GM23248 (cell line): ENCODE data around the gene ACAA1. TPM values are rescaled to one million over a fixed set of nuclear protein-coding genes. Genes with fewer than 3 reads are reported as not detected.

ENCODE experiments used
- DNase-seq: peaks from one replicate; pipeline ENCODE4 v3.0.0-alpha.2; 2015
- H2AFZ ChIP-seq: fragments of 200-600 bp; sonication (generic); 2 replicates; pipeline ENCODE4 v1.6.1; 2016; ENCODE audit warnings: antibody characterized with exemption
- H3F3A ChIP-seq: fragments of 200-600 bp; sonication (generic); 2 replicates; pipeline ENCODE4 v1.6.1; 2016; ENCODE audit warnings: mild to moderate bottlenecking, antibody characterized with exemption, mixed run types; ENCODE audit not compliant: insufficient read depth
- H3K27ac ChIP-seq: fragments of 200-600 bp; sonication (generic); 2 replicates; pipeline ENCODE4 v1.5.1; 2016; ENCODE audit warnings: mild to moderate bottlenecking
- H3K27me3 ChIP-seq: fragments of 200-600 bp; sonication (generic); replicated peaks from 2 replicates; pipeline ENCODE4 v1.6.1; 2016; ENCODE audit warnings: mild to moderate bottlenecking; ENCODE audit not compliant: insufficient read depth
- H3K36me3 ChIP-seq: fragments of 200-600 bp; sonication (generic); 2 replicates; pipeline ENCODE4 v1.6.1; 2016; ENCODE audit warnings: low read depth, mild to moderate bottlenecking
- H3K4me1 ChIP-seq: fragments of 200-600 bp; sonication (generic); 2 replicates; pipeline ENCODE4 v1.6.1; 2016; ENCODE audit warnings: mild to moderate bottlenecking; ENCODE audit not compliant: insufficient read depth
- H3K4me2 ChIP-seq: fragments of 200-600 bp; sonication (generic); one replicate; pipeline ENCODE4 v1.6.1; 2016; ENCODE audit warnings: mild to moderate bottlenecking; ENCODE audit not compliant: unreplicated experiment
- H3K4me3 ChIP-seq: fragments of 200-600 bp; sonication (generic); 2 replicates; pipeline ENCODE4 v1.5.1; 2016; ENCODE audit warnings: mild to moderate bottlenecking
- H3K79me2 ChIP-seq: fragments of 200-600 bp; sonication (generic); 2 replicates; pipeline ENCODE4 v1.6.1; 2016; ENCODE audit warnings: mild to moderate bottlenecking; ENCODE audit not compliant: insufficient read depth
- H3K9ac ChIP-seq: fragments of 200-600 bp; sonication (generic); 2 replicates; pipeline ENCODE4 v1.6.1; 2016; ENCODE audit warnings: mild to moderate bottlenecking
- H3K9me2 ChIP-seq: fragments of 200-600 bp; sonication (generic); 2 replicates; pipeline ENCODE4 v1.6.1; 2016; ENCODE audit warnings: mixed run types, mild to moderate bottlenecking, moderate library complexity; ENCODE audit not compliant: insufficient read depth
- H3K9me3 ChIP-seq: fragments of 200-600 bp; sonication (generic); one replicate; pipeline ENCODE4 v1.6.1; 2017; ENCODE audit warnings: low read depth
- H4K20me1 ChIP-seq: fragments of 200-600 bp; sonication (generic); 2 replicates; pipeline ENCODE4 v1.6.0; 2016; ENCODE audit not compliant: insufficient read depth
- EZH2 ChIP-seq: fragments of 200-600 bp; sonication (generic); IDR thresholded peaks from 2 replicates; pipeline ENCODE4 v1.6.1; 2018; ENCODE audit warnings: antibody characterized with exemption, mild to moderate bottlenecking; ENCODE audit not compliant: insufficient read depth, poor library complexity, severe bottlenecking
- EZH2phosphoT487 ChIP-seq: fragments of 200-600 bp; sonication (generic); IDR thresholded peaks from 2 replicates; pipeline ENCODE4 v1.6.1; 2018; ENCODE audit warnings: antibody characterized with exemption, moderate library complexity, mild to moderate bottlenecking, low read depth; ENCODE audit not compliant: insufficient read depth
- WGBS, 2 experiments: methylation state at CpG; one replicate each; pipeline ENCODE4 v1.1.6; 2015 to 2017; ENCODE audit warnings: low lambda C conversion rate in 2 of 2, low coverage in 1 of 2; ENCODE audit errors: missing lambda C conversion rate in 2 of 2; 5-methylcytosine and 5-hydroxymethylcytosine counted together
- in situ Hi-C: fragments of 300-500 bp; cut with MboI; formaldehyde crosslinking; loops from 2 replicates; pipeline ENCODE4 v1.15.0; 2020
- polyA plus RNA-seq: library from polyadenylated mRNA; unstranded; fragments of >200 nt; fragmentation: Nextera tagmentation; extraction: Ambion mirVana; gene quantifications from 2 replicates; pipeline ENCODE4 v1.2.1, GENCODE V29; 2016
- total RNA-seq: library from RNA; depleted of rRNA; stranded (reverse); fragments of >200 nt; shearing (Covaris generic); gene quantifications from 2 replicates; pipeline ENCODE4 v1.2.3, GENCODE V29; 2014

The ACAA1 gene
- total and polyA plus RNA-seq, 2 experiments from 2014 or later: 32.9 to 50.5 TPM

DNA sequence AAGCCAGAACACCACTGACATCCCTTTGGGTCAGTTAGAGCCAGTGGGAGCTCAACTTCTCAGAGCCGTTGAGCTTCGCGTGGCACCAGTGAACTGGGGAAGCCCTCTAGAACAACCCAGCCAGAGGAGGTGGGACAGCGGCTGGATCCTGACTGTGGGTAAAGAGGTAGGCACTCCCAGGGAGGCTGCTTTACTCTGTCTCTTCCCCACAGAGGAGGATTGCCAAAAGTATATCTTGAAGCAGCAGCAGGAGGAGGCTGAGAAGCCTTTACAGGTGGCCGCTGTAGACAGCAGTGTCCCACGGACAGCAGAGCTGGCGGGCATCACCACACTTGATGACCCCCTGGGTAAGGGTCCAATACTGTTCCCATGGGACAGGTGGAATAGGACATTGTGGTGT is 2.7 kb upstream of the ACAA1 start:
- Histone ChIP-seq H3K27ac (no peak overlapping the region), H3F3A (0 out of 2 replicates have a peak, but pooled peaks cover 8% of the 10 kb centered on the region), H3K4me1 (peaks cover 15% of the 10 kb centered on the region; the same call in 1 of the 2 replicates), H3K4me2 (peak overlapping the region; percentile 95), H4K20me1 (no peaks in the 10 kb centered on the region), H2AFZ (no peak overlapping the region), H3K9me3 (no peaks in the 10 kb centered on the region), H3K27me3 (no peaks in the 10 kb centered on the region), H3K9me2 (no peaks in the 10 kb centered on the region), H3K4me3 (peak overlapping the region; percentile 90), H3K79me2 (peaks cover 37% of the 10 kb centered on the region), H3K9ac (peak overlapping the region; percentile 83), H3K36me3 (no peaks in the 10 kb centered on the region; the same call in 1 of the 2 replicates)
- TF ChIP-seq EZH2 (no peak), EZH2phosphoT487 (no peak)
- 77% methylated on average over 7 of the region's 7 CpGs for WGBS, 2 experiments
- no peak for DNase-seq
- in situ Hi-C loops: no loop called here

DNA sequence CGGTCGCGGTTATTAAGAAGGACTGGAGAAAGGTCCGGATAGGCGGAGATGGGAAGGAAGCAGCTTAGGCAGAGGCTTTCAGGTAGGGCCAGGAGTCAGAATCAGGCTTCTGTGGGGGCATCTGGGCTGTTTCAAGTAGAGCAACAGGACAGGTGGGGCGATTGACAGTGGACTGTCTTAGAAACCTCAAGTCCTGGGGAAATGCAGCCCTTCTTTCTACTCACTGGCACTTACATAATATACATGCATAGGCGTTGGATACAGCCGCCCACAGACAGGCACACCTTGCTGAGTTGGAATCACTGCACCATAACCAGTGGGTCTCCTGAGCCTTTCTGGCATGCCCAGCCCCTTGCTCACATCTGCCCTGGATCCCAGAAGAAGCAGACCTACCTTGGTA is 2.3 kb upstream of the ACAA1 start:
- Histone ChIP-seq H3K27me3 (no peaks in the 10 kb centered on the region), H3K27ac (no peak overlapping the region), H3K9me2 (no peaks in the 10 kb centered on the region), H3K4me2 (peak overlapping the region; percentile 95), H3K9ac (peak overlapping the region; percentile 83), H3K36me3 (no peaks in the 10 kb centered on the region; the same call in 1 of the 2 replicates), H3K79me2 (peaks cover 38% of the 10 kb centered on the region), H3K4me1 (peaks cover 15% of the 10 kb centered on the region; the same call in 1 of the 2 replicates), H2AFZ (peak overlapping the region; percentile 90), H3F3A (0 out of 2 replicates have a peak, but pooled peaks cover 8% of the 10 kb centered on the region), H4K20me1 (no peaks in the 10 kb centered on the region), H3K9me3 (no peaks in the 10 kb centered on the region), H3K4me3 (peak overlapping the region; percentile 90)
- no peak for TF ChIP-seq EZH2phosphoT487
- no peak for TF ChIP-seq EZH2
- in situ Hi-C loops: no loop called here
- 3% methylated on average over 8 of the region's 8 CpGs for WGBS, 2 experiments
- no peak for DNase-seq

DNA sequence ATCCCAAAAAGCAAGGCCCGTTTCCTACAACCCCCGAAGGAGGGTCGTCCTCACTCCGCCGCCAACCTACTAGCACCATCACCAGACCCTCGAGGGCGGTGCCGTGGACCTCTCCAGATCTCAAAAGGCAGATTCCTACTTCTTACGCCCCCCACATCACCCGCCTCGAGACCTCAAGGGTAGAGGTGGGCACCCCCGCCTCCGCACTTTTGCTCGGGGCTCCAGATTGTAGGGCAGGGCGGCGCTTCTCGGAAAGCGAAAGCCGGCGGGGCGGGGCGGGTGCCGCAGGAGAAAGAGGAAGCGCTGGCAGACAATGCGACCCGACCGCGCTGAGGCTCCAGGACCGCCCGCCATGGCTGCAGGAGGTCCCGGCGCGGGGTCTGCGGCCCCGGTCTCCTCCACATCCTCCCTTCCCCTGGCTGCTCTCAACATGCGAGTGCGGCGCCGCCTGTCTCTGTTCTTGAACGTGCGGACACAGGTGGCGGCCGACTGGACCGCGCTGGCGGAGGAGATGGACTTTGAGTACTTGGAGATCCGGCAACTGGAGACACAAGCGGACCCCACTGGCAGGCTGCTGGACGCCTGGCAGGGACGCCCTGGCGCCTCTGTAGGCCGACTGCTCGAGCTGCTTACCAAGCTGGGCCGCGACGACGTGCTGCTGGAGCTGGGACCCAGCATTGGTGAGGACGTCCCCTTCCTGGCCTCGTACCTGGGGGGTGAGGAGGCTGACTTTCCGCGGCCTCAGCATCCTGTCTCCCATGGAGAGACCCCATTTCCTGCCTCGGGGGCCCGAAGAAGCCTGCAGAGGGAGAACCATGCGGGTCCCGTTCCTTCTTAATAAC is 1.6 kb upstream of the ACAA1 start, which contains the start of gene MYD88:
Gene MYD88, plus strand, starts transcription at position 313 of the 842 bp plus-strand sequence. Its CDS starts 40 bp downstream, at position 353.
- Histone ChIP-seq H2AFZ (peak within 1 kb of the TSS; percentile 90), H3K9me2 (no peaks in the 10 kb centered on the region), H4K20me1 (no peaks in the 10 kb centered on the region), H3K4me2 (peak within 1 kb of the TSS; percentile 95), H3K36me3 (no peaks in the 10 kb centered on the region; the same call in 1 of the 2 replicates), H3K9ac (peak within 1 kb of the TSS; percentile 83), H3K4me1 (peaks cover 15% of the 10 kb centered on the region; the same call in 1 of the 2 replicates), H3F3A (0 out of 2 replicates have a peak, but pooled peaks cover 8% of the 10 kb centered on the region), H3K79me2 (peaks cover 38% of the 10 kb centered on the region), H3K4me3 (peak within 1 kb of the TSS; percentile 90), H3K27ac (peak within 1 kb of the TSS; percentile 77), H3K9me3 (no peaks in the 10 kb centered on the region), H3K27me3 (no peaks in the 10 kb centered on the region)
- in situ Hi-C loops: no loop called here
- 1 to 2% methylated on average over 61 to 62 of the region's 65 CpGs for WGBS, 2 experiments
- DNase-seq: peak; percentile 86
- no peak for TF ChIP-seq EZH2

DNA sequence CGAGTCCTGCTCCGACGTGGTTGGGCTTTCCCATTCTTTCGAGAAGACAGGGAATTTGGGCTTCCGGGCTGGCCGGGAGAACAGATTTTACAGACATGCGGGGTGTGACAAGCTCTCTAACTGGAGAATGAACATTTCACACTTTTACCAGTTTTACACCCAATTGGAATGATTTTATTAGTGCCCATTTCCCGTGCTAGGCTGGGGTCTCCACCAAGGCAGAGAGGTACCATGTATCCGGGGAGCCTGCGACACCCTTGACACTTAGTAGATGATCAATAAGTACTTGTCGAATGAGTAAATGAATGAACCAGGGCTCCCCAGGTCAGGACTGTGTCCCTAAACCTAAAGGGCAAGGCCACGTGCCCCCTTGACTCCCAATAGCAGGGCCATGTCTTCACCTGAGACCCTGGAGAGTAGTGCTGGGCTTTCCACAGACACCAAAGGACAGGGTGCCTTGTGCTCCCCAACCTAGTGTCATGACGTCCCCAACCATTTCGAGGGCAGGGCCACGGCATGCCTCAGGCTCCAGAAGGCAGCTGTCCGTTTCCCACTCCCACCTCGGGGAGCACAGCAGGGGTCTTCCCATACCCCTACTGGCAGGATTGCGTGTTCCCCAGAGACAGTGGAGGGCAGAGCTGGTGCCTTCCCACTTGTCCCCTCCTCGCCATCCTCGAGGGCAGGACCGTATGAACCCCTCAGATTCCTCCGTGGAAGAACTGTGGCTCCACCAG is 855 bp upstream of the ACAA1 start:
- Histone ChIP-seq H3K4me3 (peak overlapping the region; percentile 90), H3K9me2 (no peaks in the 10 kb centered on the region), H3K9ac (peak overlapping the region; percentile 83), H3K27ac (peak overlapping the region; percentile 77), H3F3A (0 out of 2 replicates have a peak, but pooled peaks cover 8% of the 10 kb centered on the region), H3K4me1 (peaks cover 15% of the 10 kb centered on the region; the same call in 1 of the 2 replicates), H4K20me1 (no peaks in the 10 kb centered on the region), H2AFZ (peak overlapping the region; percentile 90), H3K79me2 (peaks cover 38% of the 10 kb centered on the region), H3K4me2 (peak overlapping the region; percentile 95), H3K9me3 (no peaks in the 10 kb centered on the region), H3K36me3 (no peaks in the 10 kb centered on the region; the same call in 1 of the 2 replicates), H3K27me3 (no peaks in the 10 kb centered on the region)
- in situ Hi-C loops: no loop called here
- DNase-seq: peak; percentile 80
- no peak for TF ChIP-seq EZH2
- TF ChIP-seq EZH2phosphoT487: no peak
- 11 to 17% methylated on average over 22 of the region's 22 CpGs for WGBS, 2 experiments
